Activated CD4-positive, alpha-beta T cell treated with anti-CD3 and anti-CD28 coated beads for 36 hours (primary cell): ENCODE measurements around the gene CCDC9B. TPM values are rescaled to one million over a fixed set of nuclear protein-coding genes. Genes with fewer than 3 reads are reported as not detected.

Experiments used
- ATAC-seq: fragments of 200-7000 bp; cut with Tn5 transposase; one replicate; pipeline ENCODE4 v1.10.0; 2021; ENCODE audit warnings: mild to moderate bottlenecking, moderate library complexity
- CTCF ChIA-PET: fragments of 350-600 bp; sonication (Branson Sonifier 250); formaldehyde crosslinking; loops from one replicate; lab custom pipeline; 2021; ENCODE audit warnings: antibody characterized with exemption; lab: Charles Lee
- POLR2A ChIA-PET: fragments of 350-600 bp; sonication (Branson Sonifier 250); formaldehyde crosslinking; loops from one replicate; lab custom pipeline; 2021; ENCODE audit warnings: antibody characterized with exemption, inconsistent platforms; lab: Charles Lee
- DNase-seq: peaks from one replicate; pipeline ENCODE4 v3.0.0-alpha.2; 2020
- H3K27ac Mint-ChIP-seq: one replicate; pipeline ENCODE4 v1.8.0; 2021; ENCODE audit warnings: mixed read lengths
- H3K27me3 Mint-ChIP-seq: one replicate; pipeline ENCODE4 v1.8.0; 2021; ENCODE audit warnings: mixed read lengths
- H3K36me3 Mint-ChIP-seq: one replicate; pipeline ENCODE4 v1.8.0; 2021; ENCODE audit warnings: low read depth, mixed read lengths
- H3K4me1 Mint-ChIP-seq: one replicate; pipeline ENCODE4 v1.8.0; 2021; ENCODE audit warnings: mixed read lengths
- H3K4me3 Mint-ChIP-seq: one replicate; pipeline ENCODE4 v1.8.0; 2021; ENCODE audit warnings: mild to moderate bottlenecking, moderate library complexity, mixed read lengths
- H3K9me3 Mint-ChIP-seq: one replicate; pipeline ENCODE4 v1.8.0; 2021; ENCODE audit warnings: low read depth, mixed read lengths
- intact Hi-C, 2 experiments: fragments of 100-400 bp; cut with DNase I in 1 of 2; cut with micrococcal nuclease in 1 of 2; formaldehyde crosslinking; loops; one replicate each; pipeline versions ENCODE4 v1.14.2 to v1.15.1; 2022 to 2024; cut with DNase I, micrococcal nuclease
- total RNA-seq, 2 experiments: library from RNA; stranded (reverse); gene quantifications; one replicate each; pipeline ENCODE4 v1.2.3, GENCODE V29; 2021

Gene CCDC9B
- total RNA-seq, 2 experiments from 2014 or later = 0.65 to 0.98 TPM

GRCh38 chr15:40306908-40307307, 33.8 kb downstream of the CCDC9B start:
- peak; percentile 45 for DNase-seq
- Mint-ChIP-seq H3K36me3 (peaks cover 7% of the 10 kb centered on the region), H3K4me3 (peak overlapping the region; percentile 91), H3K27ac (peak overlapping the region; percentile 78), H3K9me3 (no peaks in the 10 kb centered on the region), H3K4me1 (peaks cover 31% of the 10 kb centered on the region), H3K27me3 (no peaks in the 10 kb centered on the region)
- CTCF ChIA-PET = interaction anchor here (0.6 to 21.7 kb wide), 20 partner anchors 12 to 771 kb away, joined by 3 to 393 read pairs (median 5); partner anchors contain the start of genes ANKRD63, CCDC9B and INAFM2
- POLR2A ChIA-PET = interaction anchor here (0.6 to 1.5 kb wide), 2 partner anchors 18 to 102 kb away, joined by 3 to 5 read pairs; no protein-coding TSS in a partner anchor
- intact Hi-C loops = loop anchor here (1.0 to 10.0 kb wide), 5 partner anchors 16 to 522 kb away; partner anchors contain the start of genes FSIP1 (in 1 of the 2), INAFM2 (in 1 of the 2) and SRP14 (in 1 of the 2)
- ATAC-seq = no peak

GRCh38 chr15:40306371-40306770, 34.4 kb downstream of the CCDC9B start:
- ChIA-PET CTCF (interaction anchor here (0.8 to 21.7 kb wide), 10 partner anchors 11 to 640 kb away, joined by 3 to 393 read pairs (median 10); partner anchors contain the start of genes ANKRD63, CCDC9B and INAFM2), POLR2A (no interaction called here)
- Mint-ChIP-seq H3K9me3 (no peaks in the 10 kb centered on the region), H3K36me3 (peaks cover 11% of the 10 kb centered on the region), H3K27me3 (no peaks in the 10 kb centered on the region), H3K4me3 (peak overlapping the region; percentile 91), H3K27ac (peak overlapping the region; percentile 78), H3K4me1 (peaks cover 31% of the 10 kb centered on the region)
- intact Hi-C loops = loop anchor here (2.0 to 10.0 kb wide), 2 partner anchors 32 to 522 kb away; partner anchors contain the start of gene FSIP1 (in 1 of the 2)
- DNase-seq (no peak), ATAC-seq (no peak)

GRCh38 chr15:40305281-40305680, 35.5 kb downstream of the CCDC9B start:
- DNase-seq (no peak), ATAC-seq (no peak)
- Mint-ChIP-seq H3K9me3 (no peaks in the 10 kb centered on the region), H3K27me3 (no peaks in the 10 kb centered on the region), H3K36me3 (peaks cover 21% of the 10 kb centered on the region), H3K27ac (no peak overlapping the region), H3K4me3 (no peak overlapping the region), H3K4me1 (peaks cover 31% of the 10 kb centered on the region)
- intact Hi-C loops = loop anchor here in 1 of 2 experiments (10.0 kb wide), 1 partner anchor 520 kb away; the partner anchor contains the start of gene FSIP1
- ChIA-PET CTCF (interaction anchor here (0.6 to 21.7 kb wide), 4 partner anchors 20 to 192 kb away, joined by 3 to 393 read pairs (median 4); no protein-coding TSS in a partner anchor), POLR2A (no interaction called here)

DNA sequence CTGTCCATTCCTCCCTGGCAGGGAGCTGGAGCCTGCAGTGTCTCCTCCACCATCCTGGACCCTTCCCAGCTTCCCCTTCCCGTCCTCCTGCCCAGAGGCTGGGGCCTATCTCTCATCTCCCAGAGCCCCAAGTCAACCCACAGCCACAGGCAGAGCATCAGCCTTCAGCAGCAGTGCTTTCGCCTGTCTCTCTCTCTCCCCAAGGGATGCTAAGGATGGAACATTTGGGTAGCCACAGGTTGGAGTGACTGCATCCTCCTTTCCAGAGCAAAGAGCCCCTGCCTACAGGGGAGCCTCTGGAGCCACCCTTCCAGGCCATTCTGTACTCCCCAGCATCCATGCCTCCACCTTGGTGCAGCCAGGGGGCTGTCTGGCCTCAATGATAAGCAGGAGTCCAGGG, 37.2 kb downstream of the CCDC9B start:
- ChIA-PET POLR2A (no interaction called here), CTCF (interaction anchor here (0.6 to 21.7 kb wide), 2 partner anchors 29 to 34 kb away, joined by 3 to 393 read pairs; no protein-coding TSS in a partner anchor)
- Mint-ChIP-seq H3K27ac (no peak overlapping the region), H3K9me3 (no peaks in the 10 kb centered on the region), H3K4me1 (peaks cover 16% of the 10 kb centered on the region), H3K27me3 (no peaks in the 10 kb centered on the region), H3K4me3 (no peak overlapping the region), H3K36me3 (peaks cover 33% of the 10 kb centered on the region)
- intact Hi-C loops = loop anchor here in 1 of 2 experiments (10.0 kb wide), 1 partner anchor 519 kb away; the partner anchor contains the start of gene FSIP1
- ATAC-seq (no peak), DNase-seq (no peak)

GRCh38 chr15:40302981-40303380, 37.8 kb downstream of the CCDC9B start:
- POLR2A ChIA-PET = no interaction called here
- intact Hi-C loops = loop anchor here in 1 of 2 experiments (10.0 kb wide), 1 partner anchor 518 kb away; the partner anchor contains the start of gene FSIP1
- ATAC-seq = no peak
- CTCF ChIA-PET = interaction anchor here (0.6 to 21.7 kb wide), 3 partner anchors 28 to 35 kb away, joined by 3 to 393 read pairs (median 7); no protein-coding TSS in a partner anchor
- no peak overlapping the region for H3K4me3 Mint-ChIP-seq
- no peak overlapping the region for H3K27ac Mint-ChIP-seq
- H3K27me3 Mint-ChIP-seq = no peaks in the 10 kb centered on the region
- H3K4me1 Mint-ChIP-seq = peaks cover 15% of the 10 kb centered on the region
- peaks cover 33% of the 10 kb centered on the region for H3K36me3 Mint-ChIP-seq
- DNase-seq = no peak
- H3K9me3 Mint-ChIP-seq = no peaks in the 10 kb centered on the region

DNA sequence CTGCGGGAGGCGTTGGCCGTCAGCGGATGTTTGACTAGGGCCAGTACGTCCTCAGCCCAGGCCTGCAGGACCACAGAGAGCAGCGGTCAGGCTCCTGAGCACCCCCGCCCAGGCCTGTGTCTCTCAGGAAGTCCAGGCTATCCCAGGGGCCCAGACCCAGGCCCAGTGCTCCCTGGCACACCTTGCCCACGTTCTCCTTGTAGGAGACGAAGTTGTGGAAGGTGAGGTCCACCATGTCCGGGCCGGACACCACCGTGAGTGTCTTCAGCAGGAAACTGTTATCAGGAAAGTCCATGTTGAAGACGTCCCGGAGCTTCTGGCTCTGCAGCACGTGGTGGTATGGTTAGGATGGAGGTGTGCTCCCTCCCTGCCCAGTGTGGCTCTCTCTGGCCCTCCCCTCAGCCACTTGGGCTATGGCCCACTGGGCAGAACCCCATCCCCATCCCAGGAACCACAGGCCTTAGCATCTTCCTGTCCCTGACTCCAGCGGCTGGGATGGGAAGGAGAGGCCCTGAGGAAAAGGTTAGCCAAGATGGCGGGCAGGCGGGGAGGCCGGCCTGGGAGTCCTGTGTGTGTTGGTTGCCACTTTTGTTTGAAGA, 38.4 kb downstream of the CCDC9B start:
- ChIA-PET POLR2A (no interaction called here), CTCF (interaction anchor here (0.7 to 21.7 kb wide), 5 partner anchors 14 to 35 kb away, joined by 3 to 393 read pairs (median 6); no protein-coding TSS in a partner anchor)
- Mint-ChIP-seq H3K9me3 (no peaks in the 10 kb centered on the region), H3K4me3 (no peak overlapping the region), H3K27ac (no peak overlapping the region), H3K4me1 (peaks cover 15% of the 10 kb centered on the region), H3K36me3 (peaks cover 33% of the 10 kb centered on the region), H3K27me3 (no peaks in the 10 kb centered on the region)
- intact Hi-C loops = loop anchor here in 1 of 2 experiments (10.0 kb wide), 1 partner anchor 518 kb away; the partner anchor contains the start of gene FSIP1
- ATAC-seq = no peak
- no peak for DNase-seq

- Mint-ChIP-seq H3K36me3 (peaks cover 33% of the 10 kb centered on the region), H3K9me3 (no peaks in the 10 kb centered on the region), H3K4me3 (no peak overlapping the region), H3K27me3 (no peaks in the 10 kb centered on the region), H3K4me1 (peaks cover 14% of the 10 kb centered on the region), H3K27ac (no peak overlapping the region)
- ATAC-seq (no peak), DNase-seq (no peak)
- intact Hi-C loops = loop anchor here in 1 of 2 experiments (10.0 kb wide), 1 partner anchor 517 kb away; the partner anchor contains the start of gene FSIP1
- ChIA-PET CTCF (interaction anchor here (0.7 to 2.6 kb wide), 10 partner anchors 8 to 36 kb away, joined by 3 to 7 read pairs (median 4); no protein-coding TSS in a partner anchor), POLR2A (no interaction called here)
Observed at GRCh38 chr15:40301467-40302179, 39.1 kb downstream of the CCDC9B start.

DNA sequence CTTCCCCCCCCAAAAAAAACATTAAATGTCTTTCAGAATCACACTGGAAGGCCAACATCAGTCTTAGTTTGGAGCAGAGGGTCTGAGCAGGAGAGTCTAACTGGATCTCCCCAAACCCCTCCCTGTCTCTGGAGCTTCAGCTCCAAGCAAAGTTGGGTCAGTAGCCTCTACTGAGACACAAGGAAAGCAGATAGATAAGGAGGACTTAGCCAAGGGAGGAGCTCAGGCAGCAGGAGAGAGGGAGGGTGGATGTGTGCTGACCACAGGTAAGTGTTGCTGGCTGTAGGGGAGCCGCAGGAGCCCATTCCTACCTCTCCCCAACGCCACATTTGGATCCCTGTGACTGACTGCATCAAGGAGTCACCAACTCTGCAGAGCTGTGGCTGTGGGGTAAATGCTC, 40.0 kb downstream of the CCDC9B start:
- no peak for DNase-seq
- no peaks in the 10 kb centered on the region for H3K27me3 Mint-ChIP-seq
- no peak overlapping the region for H3K4me3 Mint-ChIP-seq
- intact Hi-C loops = loop anchor here in 1 of 2 experiments (10.0 kb wide), 1 partner anchor 516 kb away; the partner anchor contains the start of gene FSIP1
- H3K27ac Mint-ChIP-seq = no peak overlapping the region
- peaks cover 35% of the 10 kb centered on the region for H3K36me3 Mint-ChIP-seq
- no peaks in the 10 kb centered on the region for H3K9me3 Mint-ChIP-seq
- CTCF ChIA-PET = interaction anchor here (1.0 to 2.6 kb wide), 7 partner anchors 9 to 37 kb away, joined by 3 to 7 read pairs (median 6); no protein-coding TSS in a partner anchor
- no peak for ATAC-seq
- H3K4me1 Mint-ChIP-seq = peaks cover 7% of the 10 kb centered on the region
- POLR2A ChIA-PET = no interaction called here

DNA sequence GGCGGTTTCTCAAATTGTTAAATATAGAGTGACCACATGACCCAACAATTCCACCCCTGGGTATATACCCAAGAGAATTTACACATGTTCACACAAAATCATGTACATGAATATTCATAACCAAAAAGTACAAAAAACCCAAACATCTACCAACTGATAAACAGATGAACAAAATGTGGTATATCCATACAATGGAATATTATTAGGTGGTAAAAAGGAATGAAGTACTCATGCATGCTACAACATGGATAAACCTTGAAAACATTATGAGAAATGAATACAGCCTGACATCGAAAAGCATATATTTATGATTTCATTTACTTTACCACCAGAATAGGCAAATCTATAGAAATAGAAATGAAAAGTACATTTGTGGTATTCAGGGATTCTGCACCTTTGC, 40.4 kb downstream of the CCDC9B start:
- Mint-ChIP-seq H3K27me3 (no peaks in the 10 kb centered on the region), H3K36me3 (peaks cover 35% of the 10 kb centered on the region), H3K4me1 (peaks cover 7% of the 10 kb centered on the region), H3K9me3 (no peaks in the 10 kb centered on the region), H3K27ac (no peak overlapping the region), H3K4me3 (no peak overlapping the region)
- DNase-seq (no peak), ATAC-seq (no peak)
- ChIA-PET POLR2A (no interaction called here), CTCF (interaction anchor here (1.4 to 2.6 kb wide), 5 partner anchors 9 to 37 kb away, joined by 3 to 7 read pairs (median 6); no protein-coding TSS in a partner anchor)
- intact Hi-C loops = loop anchor here in 1 of 2 experiments (10.0 kb wide), 1 partner anchor 516 kb away; the partner anchor contains the start of gene FSIP1

- H3K36me3 Mint-ChIP-seq = peaks cover 34% of the 10 kb centered on the region
- CTCF ChIA-PET = interaction anchor here (0.7 to 1.5 kb wide), 4 partner anchors 11 to 49 kb away, joined by 3 to 4 read pairs (median 4); no protein-coding TSS in a partner anchor
- intact Hi-C loops = no loop called here
Observed at GRCh38 chr15:40298216-40298935, 42.4 kb downstream of the CCDC9B start.

More at GRCh38 chr15:40298216-40298935, 42.4 kb downstream of the CCDC9B start:
- no peak for ATAC-seq
- no peak overlapping the region for H3K4me3 Mint-ChIP-seq
- no peaks in the 10 kb centered on the region for H3K4me1 Mint-ChIP-seq
- no peak overlapping the region for H3K27ac Mint-ChIP-seq
- H3K9me3 Mint-ChIP-seq = no peaks in the 10 kb centered on the region
- no peak for DNase-seq
- POLR2A ChIA-PET = interaction anchor here (0.6 kb wide), 1 partner anchor 42 kb away, joined by 3 read pairs; no protein-coding TSS in a partner anchor
- H3K27me3 Mint-ChIP-seq = no peaks in the 10 kb centered on the region
